K562 (cell line): ENCODE results near the gene PTPRZ1.

ENCODE experiments used
- CHD4 ChIP-seq: fragments of 200-600 bp; sonication (generic); IDR thresholded peaks from 3 replicates; pipeline ENCODE4 v1.6.1; 2012; ENCODE audit warnings: low read depth, mild to moderate bottlenecking, mixed read lengths, low read length, inconsistent platforms; ENCODE audit not compliant: insufficient read depth, insufficient replicate concordance, poor library complexity, severe bottlenecking
- ETV6 ChIP-seq, 3 experiments: fragments of 150-350 bp in 1 of 3; sonication (generic) in 1 of 3; formaldehyde crosslinking in 1 of 3; IDR thresholded peaks; 2 replicates each; pipeline versions ENCODE4 v1.6.1 to v1.8.0; 2014 to 2022; ENCODE audit warnings: borderline replicate concordance in 2 of 3, low read depth in 2 of 3, antibody characterized with exemption in 1 of 3, low read length in 1 of 3, mild to moderate bottlenecking in 1 of 3, missing genetic modification reagents in 1 of 3
- HDAC2 ChIP-seq: fragments of 450-650 bp; IDR thresholded peaks from 2 replicates; pipeline ENCODE4 v1.6.1; 2016; ENCODE audit warnings: mild to moderate bottlenecking
- NFRKB ChIP-seq: fragments of 450-650 bp; IDR thresholded peaks from 2 replicates; pipeline ENCODE4 v1.6.1; 2016; ENCODE audit warnings: low read depth
- POU5F1 ChIP-seq: fragments of 150-350 bp; IDR thresholded peaks from 2 replicates; pipeline ENCODE4 v1.6.1; 2014; ENCODE audit warnings: borderline replicate concordance, low read length, low read depth, mild to moderate bottlenecking; ENCODE audit not compliant: partially characterized antibody
- RFX5 ChIP-seq: IDR thresholded peaks from 2 replicates; pipeline ENCODE4 v1.6.1; 2011; ENCODE audit warnings: low read depth, mild to moderate bottlenecking, improper control_type of control experiment, low read length
- TF ChIP-seq, protein P1 (sequence below): IDR thresholded peaks from 2 replicates; pipeline ENCODE4 v1.6.1; 2016; ENCODE audit warnings: missing genetic modification characterization, missing compliant biosample characterization

DNA sequence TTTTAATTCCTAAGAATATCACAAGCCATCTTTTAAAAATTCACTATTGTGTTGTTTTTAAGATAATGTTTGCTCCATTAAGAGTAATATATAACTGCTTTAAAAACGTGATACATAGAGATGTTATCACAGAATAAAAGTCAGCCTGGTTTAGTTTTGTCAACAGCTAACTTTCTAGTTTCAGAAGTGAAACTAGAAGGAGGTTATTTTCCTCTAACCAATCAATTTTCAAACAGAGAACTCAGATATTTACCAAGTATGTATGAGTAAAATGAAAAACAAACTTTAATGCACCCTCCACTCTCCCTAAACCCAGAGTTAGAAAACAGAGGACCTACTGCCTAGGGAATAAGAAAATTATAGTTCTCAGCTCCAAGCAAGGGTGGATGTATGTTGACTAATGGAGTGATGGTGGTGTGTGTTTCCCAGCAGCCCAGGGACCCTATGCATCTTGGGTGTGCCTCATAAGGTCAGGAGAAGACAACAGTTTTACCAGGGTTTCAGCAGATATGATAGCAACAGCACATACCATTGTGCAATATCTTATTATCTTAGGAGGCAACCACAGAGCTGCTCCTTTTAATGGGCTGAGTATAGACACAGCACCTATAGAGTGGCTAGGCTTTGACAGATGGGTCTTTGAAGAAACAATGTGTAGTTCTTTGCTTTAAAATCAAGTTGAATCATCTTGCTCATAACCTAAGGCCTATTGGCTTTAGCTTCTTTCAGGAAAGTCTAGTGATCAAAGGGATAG, 58.4 kb downstream of the PTPRZ1 start:
- TF ChIP-seq ETV6 (IDR thresholded peaks at IDR 0.05; ENCODE audit: borderline replicate concordance in 1 of 2, low read depth in 2 of 2, low read length in 1 of 2) (no peak), ETV6 (CRISPR knock-in tag; IDR thresholded peaks at IDR 0.05; ENCODE audit: borderline replicate concordance) (no peak), RFX5 (no peak), CHD4 (no peak), NFRKB (no peak), POU5F1 (no peak), HDAC2 (no peak)
- TF ChIP-seq, protein P1, sequence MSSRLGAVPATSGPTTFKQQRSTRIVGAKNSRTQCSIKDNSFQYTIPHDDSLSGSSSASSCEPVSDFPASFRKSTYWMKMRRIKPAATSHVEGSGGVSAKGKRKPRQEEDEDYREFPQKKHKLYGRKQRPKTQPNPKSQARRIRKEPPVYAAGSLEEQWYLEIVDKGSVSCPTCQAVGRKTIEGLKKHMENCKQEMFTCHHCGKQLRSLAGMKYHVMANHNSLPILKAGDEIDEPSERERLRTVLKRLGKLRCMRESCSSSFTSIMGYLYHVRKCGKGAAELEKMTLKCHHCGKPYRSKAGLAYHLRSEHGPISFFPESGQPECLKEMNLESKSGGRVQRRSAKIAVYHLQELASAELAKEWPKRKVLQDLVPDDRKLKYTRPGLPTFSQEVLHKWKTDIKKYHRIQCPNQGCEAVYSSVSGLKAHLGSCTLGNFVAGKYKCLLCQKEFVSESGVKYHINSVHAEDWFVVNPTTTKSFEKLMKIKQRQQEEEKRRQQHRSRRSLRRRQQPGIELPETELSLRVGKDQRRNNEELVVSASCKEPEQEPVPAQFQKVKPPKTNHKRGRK (tag): no peak
